Mucosa of rectum (tissue), 2 donors: ENCODE data around the gene SLC2A5.

Source experiments
- H3K27ac ChIP-seq, 2 donors: one replicate each; pipeline ENCODE4 v1.7.0; 2013; ENCODE audit warnings: inconsistent platforms in 2 of 2, low read depth in 2 of 2, low read length in 2 of 2
- H3K27me3 ChIP-seq, 2 donors: one replicate each; pipeline ENCODE4 v1.7.0; 2013; ENCODE audit warnings: low read length in 2 of 2; ENCODE audit not compliant: control insufficient read depth in 2 of 2, insufficient read depth in 2 of 2
- H3K36me3 ChIP-seq, 2 donors: one replicate each; pipeline ENCODE4 v1.7.0; 2013; ENCODE audit warnings: low read length in 2 of 2; ENCODE audit not compliant: control insufficient read depth in 2 of 2, insufficient read depth in 2 of 2
- H3K4me1 ChIP-seq, 2 donors: one replicate each; pipeline ENCODE4 v1.7.0; 2013; ENCODE audit warnings: low read length in 2 of 2, mild to moderate bottlenecking in 1 of 2; ENCODE audit not compliant: control insufficient read depth in 2 of 2, insufficient read depth in 2 of 2
- H3K4me3 ChIP-seq, 2 donors: one replicate each; pipeline ENCODE4 v1.7.0; 2013; ENCODE audit warnings: low read length in 2 of 2
- H3K9ac ChIP-seq, 2 donors: one replicate each; pipeline ENCODE4 v1.7.0; 2013; ENCODE audit warnings: low read length in 2 of 2, low read depth in 1 of 2, mild to moderate bottlenecking in 1 of 2
- H3K9me3 ChIP-seq, 2 donors: one replicate each; pipeline ENCODE4 v1.7.0; 2013; ENCODE audit warnings: low read length in 2 of 2; ENCODE audit not compliant: control insufficient read depth in 2 of 2
- donor health status: healthy.
- donor health status: Normal muscosa, but diverticular disease.

Gene SLC2A5

GRCh38 chr1:9047019-9047418, 22.4 kb downstream of the SLC2A5 start:
- Histone ChIP-seq H3K27me3 (no peaks in the 10 kb centered on the region), H3K36me3 (no peaks in the 10 kb centered on the region), H3K27ac (no peak overlapping the region), H3K4me1 (peaks cover 4 to 6% of the 10 kb centered on the region in 2 donors), H3K9me3 (no peaks in the 10 kb centered on the region), H3K4me3 (no peak overlapping the region), H3K9ac (no peak overlapping the region)

GRCh38 chr1:9045861-9046510, 23.4 kb downstream of the SLC2A5 start:
- no peaks in the 10 kb centered on the region for H3K9me3 ChIP-seq
- no peaks in the 10 kb centered on the region for H3K36me3 ChIP-seq
- H3K4me1 ChIP-seq = peaks cover 4 to 6% of the 10 kb centered on the region in 2 donors
- H3K9ac ChIP-seq = no peak overlapping the region
- H3K27ac ChIP-seq = no peak overlapping the region
- no peaks in the 10 kb centered on the region for H3K27me3 ChIP-seq
- H3K4me3 ChIP-seq = no peak overlapping the region

- H3K36me3 ChIP-seq = no peaks in the 10 kb centered on the region
- no peaks in the 10 kb centered on the region for H3K27me3 ChIP-seq
- H3K27ac ChIP-seq = no peak overlapping the region
- H3K4me1 ChIP-seq = peaks cover 4 to 6% of the 10 kb centered on the region in 2 donors
- no peak overlapping the region for H3K9ac ChIP-seq
- no peaks in the 10 kb centered on the region for H3K9me3 ChIP-seq
- no peak overlapping the region for H3K4me3 ChIP-seq
Measured at GRCh38 chr1:9044236-9044635, 25.2 kb downstream of the SLC2A5 start.

- Histone ChIP-seq H3K9ac (no peak overlapping the region), H3K27ac (no peak overlapping the region), H3K4me1 (no peaks in the 10 kb centered on the region), H3K9me3 (no peaks in the 10 kb centered on the region), H3K36me3 (no peaks in the 10 kb centered on the region), H3K27me3 (no peaks in the 10 kb centered on the region), H3K4me3 (no peak overlapping the region)
Measured at GRCh38 chr1:9042272-9042671, 27.2 kb downstream of the SLC2A5 start.

- no peaks in the 10 kb centered on the region for H3K36me3 ChIP-seq
- no peak overlapping the region for H3K4me3 ChIP-seq
- H3K9ac ChIP-seq = no peak overlapping the region
Measured at GRCh38 chr1:9041116-9041779, 28.2 kb downstream of the SLC2A5 start.

GRCh38 chr1:9040659-9041030, 28.8 kb downstream of the SLC2A5 start:
- no peak overlapping the region for H3K4me3 ChIP-seq
- no peaks in the 10 kb centered on the region for H3K9me3 ChIP-seq
- no peak overlapping the region for H3K27ac ChIP-seq
- no peaks in the 10 kb centered on the region for H3K36me3 ChIP-seq
- H3K27me3 ChIP-seq = no peaks in the 10 kb centered on the region
- H3K4me1 ChIP-seq = no peaks in the 10 kb centered on the region
- H3K9ac ChIP-seq = no peak overlapping the region

More at GRCh38 chr1:9041116-9041779, 28.2 kb downstream of the SLC2A5 start:
- Histone ChIP-seq H3K9me3 (no peaks in the 10 kb centered on the region), H3K27ac (no peak overlapping the region), H3K4me1 (no peaks in the 10 kb centered on the region), H3K27me3 (no peaks in the 10 kb centered on the region)

GRCh38 chr1:9039761-9040658, 29.4 kb downstream of the SLC2A5 start:
- Histone ChIP-seq H3K4me3 (no peak overlapping the region), H3K4me1 (no peaks in the 10 kb centered on the region), H3K27ac (no peak overlapping the region), H3K27me3 (no peaks in the 10 kb centered on the region), H3K36me3 (no peaks in the 10 kb centered on the region), H3K9ac (no peak overlapping the region), H3K9me3 (peaks cover 0 to 4% of the 10 kb centered on the region in 2 donors)

GRCh38 chr1:9038881-9039760, 30.3 kb downstream of the SLC2A5 start:
- no peaks in the 10 kb centered on the region for H3K27me3 ChIP-seq
- H3K9me3 ChIP-seq = peaks cover 0 to 4% of the 10 kb centered on the region in 2 donors
- no peak overlapping the region for H3K9ac ChIP-seq
- H3K4me3 ChIP-seq = no peak overlapping the region
- H3K27ac ChIP-seq = no peak overlapping the region
- H3K4me1 ChIP-seq = no peaks in the 10 kb centered on the region
- no peaks in the 10 kb centered on the region for H3K36me3 ChIP-seq

- H3K4me1 ChIP-seq = no peaks in the 10 kb centered on the region
- no peaks in the 10 kb centered on the region for H3K27me3 ChIP-seq
- peaks cover 0 to 4% of the 10 kb centered on the region in 2 donors for H3K9me3 ChIP-seq
- no peak overlapping the region for H3K4me3 ChIP-seq
- H3K36me3 ChIP-seq = no peaks in the 10 kb centered on the region
- no peak overlapping the region for H3K27ac ChIP-seq
- H3K9ac ChIP-seq = no peak overlapping the region
Measured at GRCh38 chr1:9038338-9038650, 31.1 kb downstream of the SLC2A5 start.
